Measurements from ENCODE around the gene HIVEP3. TPM values are rescaled to one million over a fixed set of nuclear protein-coding genes. Genes with fewer than 3 reads are reported as not detected.

The HIVEP3 gene
- total RNA-seq, 1 experiment from 2014 or later, result 1.4 TPM

DNA sequence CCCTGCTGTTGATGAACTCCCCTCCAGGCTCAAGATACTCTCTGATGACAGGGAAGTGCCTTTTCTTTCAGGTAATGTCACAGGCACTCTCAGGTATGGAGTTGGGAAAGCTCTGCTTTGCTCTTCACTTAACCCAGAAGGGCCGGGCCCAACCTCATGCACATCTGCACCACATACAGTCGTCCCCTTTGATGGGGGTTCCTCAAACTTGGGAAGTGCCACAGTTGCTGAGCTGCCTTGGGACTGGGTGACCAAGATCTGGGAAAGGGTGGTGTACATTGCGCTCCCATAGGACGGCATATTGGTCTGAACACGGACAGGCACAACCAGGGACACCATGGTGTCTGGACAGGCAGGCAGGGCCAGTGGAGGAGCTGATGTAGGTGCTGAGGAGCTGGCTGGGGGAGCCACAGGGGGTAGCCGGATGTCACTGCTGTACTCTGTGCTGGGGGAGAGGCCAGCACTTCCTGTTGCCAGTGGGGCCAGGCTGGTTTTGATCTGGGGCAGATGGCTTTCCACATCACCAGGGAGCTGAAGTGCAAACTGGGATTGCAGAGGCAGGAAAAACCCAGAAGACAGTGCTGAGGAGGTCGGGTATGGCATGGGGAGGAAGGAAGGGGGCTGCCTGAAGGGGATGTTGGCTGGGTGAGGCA is 338.1 kb downstream of the HIVEP3 start:
- H3K9ac ChIP-seq (ENCODE audit: extremely low read depth, insufficient read length, low read length), result no peak overlapping the region
- H2AFZ ChIP-seq (ENCODE audit: low read length), result no peak overlapping the region
- no peak overlapping the region for H3K4me2 ChIP-seq (ENCODE audit: insufficient read depth, insufficient read length, low read length)
- H2BK20ac ChIP-seq (ENCODE audit: low read depth, low read length, poor library complexity, severe bottlenecking), result no peak overlapping the region
- no peak overlapping the region for H4K91ac ChIP-seq (ENCODE audit: insufficient read length, low read depth, low read length)
- no peak overlapping the region for H2BK120ac ChIP-seq (ENCODE audit: low read depth, low read length, poor library complexity, severe bottlenecking)
- no peak overlapping the region for H4K5ac ChIP-seq (ENCODE audit: insufficient read length, low read depth, low read length)
- H2AK5ac ChIP-seq (ENCODE audit: insufficient read length, low read length), result no peak overlapping the region
- H3K56ac ChIP-seq (ENCODE audit: insufficient read length, low read depth, low read length), result no peak overlapping the region
- no peaks in the 10 kb centered on the region for H3K79me1 ChIP-seq (ENCODE audit: insufficient read depth, low read depth, low read length, poor library complexity, severe bottlenecking)
- H3K23me2 ChIP-seq (ENCODE audit: insufficient read length, low read depth, low read length, poor library complexity, severe bottlenecking), result no peaks in the 10 kb centered on the region
- H2BK15ac ChIP-seq (ENCODE audit: low read depth, low read length), result no peak overlapping the region
- no peak overlapping the region for H4K8ac ChIP-seq (replicated peaks; ENCODE audit: insufficient read length, low read depth, low read length)
- no peaks in the 10 kb centered on the region for H3K9me3 ChIP-seq (ENCODE audit: control insufficient read depth, low read depth, low read length)
- no peak overlapping the region for H2BK5ac ChIP-seq (ENCODE audit: insufficient read length, low read length)
- no peak overlapping the region for H3K14ac ChIP-seq (ENCODE audit: insufficient read depth, low read length)
- H3K79me2 ChIP-seq (ENCODE audit: insufficient read depth, low read length), result no peaks in the 10 kb centered on the region
- H3K27me3 ChIP-seq (ENCODE audit: insufficient read depth, low read length), result no peaks in the 10 kb centered on the region
- H4K20me1 ChIP-seq (ENCODE audit: control insufficient read depth, insufficient read depth, insufficient read length), result no peaks in the 10 kb centered on the region
- no peak overlapping the region for H3T11ph ChIP-seq (ENCODE audit: low read length)
- Mint-ChIP-seq H3K36me3 (ENCODE audit: insufficient read depth in 1 of 3, low read depth in 3 of 3) (no peaks in the 10 kb centered on the region; a peak in 1 of 7 replicates), H3K27ac (no peak overlapping the region; a peak in 1 of 7 replicates), H3K9me3 (no peaks in the 10 kb centered on the region), H3K4me1 (peaks cover 6% of the 10 kb centered on the region in 2 experiments), H3K4me3 (no peak overlapping the region), H3K27me3 (ENCODE audit: low read depth) (peaks cover 5% of the 10 kb centered on the region)
- H3K27ac ChIP-seq (ENCODE audit: insufficient read length, low read depth, low read length), result no peak overlapping the region
- no peak overlapping the region for H3K4ac ChIP-seq (ENCODE audit: low read depth, low read length)
- no peak overlapping the region for H3K18ac ChIP-seq (ENCODE audit: insufficient read length, low read depth, low read length)
- WGBS (ENCODE audit: extremely low coverage, insufficient read length, low lambda C conversion rate), result no CpG with 5 or more reads among the region's 7 CpGs
- DNase-seq, result no peak
- no peak overlapping the region for H2BK12ac ChIP-seq (ENCODE audit: insufficient read length, low read depth, low read length)
- H3K23ac ChIP-seq (ENCODE audit: insufficient read length, low read depth, low read length), result no peak overlapping the region
- no peaks in the 10 kb centered on the region for H3K4me1 ChIP-seq (ENCODE audit: insufficient read depth, low read length)
- TF ChIP-seq CTCF (conservative IDR thresholded peaks at IDR 0.05), result no peak

All from H9 (cell line).